Activated CD8-positive, alpha-beta memory T cell treated with anti-CD3 and anti-CD28 coated beads, Interleukin-2, amount 50 U/mL, for 48 hours (primary cell): ENCODE results near the gene PTPN21.
A peak's percentile ranks its signal among the peaks of the same experiment; 100 is the strongest.

Experiments
- DNase-seq: peaks from one replicate; pipeline ENCODE4 v3.0.0-alpha.2; 2020

Gene PTPN21

DNA sequence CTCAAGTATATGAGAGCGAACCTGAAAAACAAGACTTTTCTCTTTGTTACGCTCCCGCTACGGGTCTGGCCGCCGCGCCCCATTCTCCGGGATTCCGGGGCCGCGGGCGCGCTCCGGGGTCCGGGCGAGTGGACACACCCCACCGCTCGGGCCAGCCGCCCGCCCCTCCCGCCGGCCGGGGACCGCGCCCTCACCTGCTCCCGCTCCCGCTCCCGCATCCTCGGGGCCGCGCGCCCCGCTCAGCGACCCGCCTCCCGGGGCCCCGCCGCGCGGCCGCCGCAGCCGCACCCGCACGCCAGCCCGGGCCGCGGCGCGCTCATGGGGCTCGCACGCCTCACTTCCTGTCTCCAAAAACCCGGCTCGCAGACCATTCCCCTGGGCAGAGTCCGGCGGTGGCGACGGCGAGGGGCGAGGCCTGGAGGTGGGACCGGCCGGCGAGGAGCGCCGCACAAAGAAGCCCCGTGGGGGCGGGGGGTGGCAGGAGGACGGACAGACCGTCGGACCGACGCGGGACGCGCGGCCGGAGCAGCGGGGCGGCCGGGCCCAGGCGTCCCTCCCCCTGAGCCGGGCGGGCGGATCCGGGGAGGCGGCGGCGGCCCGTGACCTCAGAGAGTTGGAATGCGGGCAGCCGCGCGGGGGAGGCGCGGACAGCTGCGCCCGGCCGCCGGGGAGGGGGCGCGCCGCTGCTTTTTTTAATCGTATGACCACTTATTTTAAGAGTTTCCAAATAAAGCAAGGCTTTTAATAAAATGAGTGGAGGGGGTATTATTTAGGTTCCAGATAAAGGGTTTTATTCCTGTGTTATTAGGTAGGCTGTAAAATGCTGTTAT, at the start of gene PTPN21:
PTPN21 (minus strand) TSS at position 551 of the 830 bp plus-strand sequence. CDS start 4,590 bp downstream, outside the sequence.
- peak; percentile 57 for DNase-seq

DNA sequence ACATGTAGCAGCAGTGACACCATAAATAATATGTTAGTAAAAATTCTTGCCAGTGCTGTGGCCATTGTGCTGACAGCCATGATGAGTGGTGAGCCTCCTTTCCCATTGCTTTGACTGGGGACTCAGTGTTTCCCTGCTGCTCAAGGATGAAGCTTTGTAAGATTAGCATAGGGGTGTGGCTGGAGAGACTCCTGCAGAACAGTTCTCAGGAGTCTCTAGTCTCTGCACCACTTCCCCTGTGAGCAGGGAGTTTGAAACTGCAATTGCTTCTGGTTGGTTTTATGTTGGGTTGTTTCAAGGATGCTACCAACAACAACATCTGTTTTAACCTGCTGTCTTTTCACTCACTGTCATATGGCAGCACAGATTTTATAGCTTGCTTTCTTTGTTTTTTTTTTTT, 49.4 kb upstream of the PTPN21 start:
- DNase-seq = no peak

DNA sequence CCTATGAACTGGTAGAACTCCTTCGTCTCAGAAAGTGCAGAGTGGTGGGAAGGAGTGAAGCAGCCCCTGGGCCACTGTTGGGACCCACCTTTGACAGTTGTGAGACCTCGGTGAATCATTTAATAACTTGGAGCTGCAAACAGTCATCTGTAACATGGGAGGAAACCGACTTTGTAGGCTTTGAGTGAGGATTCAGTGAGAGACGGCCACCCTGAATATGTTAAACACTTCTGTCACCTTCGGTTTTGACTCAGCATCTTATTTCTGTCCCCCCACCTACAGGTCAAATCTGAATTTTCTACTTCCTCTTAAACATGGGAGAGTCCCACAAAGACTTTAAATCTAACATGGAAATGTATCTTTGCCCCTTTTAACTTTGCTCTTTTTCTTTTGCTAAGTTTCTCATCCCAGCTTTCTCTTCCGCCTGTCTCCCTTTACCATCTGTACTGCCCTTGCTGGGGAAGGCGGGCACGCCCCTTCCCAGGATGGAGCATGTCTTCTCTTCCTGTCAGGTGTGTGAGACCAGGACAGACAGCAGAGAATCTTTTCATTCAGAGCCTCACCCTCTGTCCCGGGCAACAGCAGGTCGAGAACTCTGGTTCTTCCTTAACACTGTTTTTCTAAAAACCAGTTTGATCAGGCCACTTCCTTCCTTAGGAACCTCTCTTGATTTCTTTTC, 45.1 kb upstream of the PTPN21 start:
- DNase-seq = peak; percentile 58

DNA sequence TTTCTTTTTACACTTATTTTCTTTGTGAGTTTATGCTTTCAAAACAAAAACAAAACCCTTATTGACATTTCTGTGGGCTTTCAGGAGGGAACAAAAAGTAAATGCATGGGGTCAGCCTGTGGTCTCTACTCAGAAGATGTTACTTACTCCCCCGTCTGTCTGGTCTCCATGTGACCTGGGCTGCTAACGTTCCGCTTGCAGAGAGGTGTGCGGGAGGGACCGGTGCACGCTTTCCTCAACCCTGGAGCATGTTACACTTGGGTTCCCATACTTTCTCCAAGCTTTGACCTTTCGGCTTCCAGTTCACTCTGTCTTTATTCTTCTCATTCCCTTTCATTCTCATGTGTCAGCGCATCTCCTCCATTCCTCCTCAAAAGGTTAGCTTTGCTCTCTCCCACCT, 44.5 kb upstream of the PTPN21 start:
- DNase-seq = no peak

DNA sequence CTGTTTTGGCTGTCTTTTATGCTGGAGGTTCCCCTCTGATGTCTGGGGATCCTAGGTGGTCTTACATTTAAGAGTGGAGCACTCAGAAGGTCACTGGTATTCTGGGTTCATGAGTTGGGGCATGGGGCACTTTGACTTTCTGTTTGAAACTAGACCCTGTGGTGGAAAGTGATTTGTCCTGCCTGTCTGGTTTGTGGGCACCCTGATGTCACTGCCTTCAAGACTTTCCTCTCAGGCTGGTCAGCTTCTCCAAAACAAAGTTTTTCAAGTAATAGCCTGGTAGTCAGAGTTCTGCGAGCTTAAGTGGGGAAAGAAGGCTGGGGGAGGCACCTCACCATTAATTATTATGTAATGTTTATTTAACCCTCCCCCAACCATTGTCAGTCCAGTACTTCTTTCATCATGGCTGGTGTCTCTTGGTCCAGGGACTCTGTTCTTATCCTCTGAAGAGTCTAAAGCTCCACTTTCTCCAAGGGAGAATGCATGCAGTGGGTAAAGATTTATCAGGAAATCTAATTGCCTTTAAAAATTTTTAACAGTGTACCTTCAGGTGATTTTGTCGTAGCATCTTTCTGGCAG, 43.4 kb upstream of the PTPN21 start:
- DNase-seq = no peak

DNA sequence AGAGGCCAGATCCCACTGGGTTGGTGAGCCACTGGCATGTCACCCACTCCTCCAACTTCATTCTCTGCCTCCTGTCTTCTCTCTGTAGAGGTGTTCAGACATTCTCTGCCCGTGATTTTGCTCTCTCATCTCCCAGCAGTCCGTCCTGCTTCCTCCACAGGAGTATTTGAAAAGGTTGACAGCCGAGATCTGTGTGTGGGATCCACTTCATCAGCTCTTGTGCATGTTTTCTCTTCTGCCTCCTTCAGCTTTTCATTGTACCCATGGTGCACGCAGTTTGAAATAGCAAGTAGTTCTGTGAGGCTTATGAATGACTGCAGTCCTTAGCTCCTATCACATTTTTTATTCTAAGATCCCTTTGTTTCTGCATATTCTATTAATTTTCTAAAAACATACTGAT, 42.8 kb upstream of the PTPN21 start:
- DNase-seq = no peak

DNA sequence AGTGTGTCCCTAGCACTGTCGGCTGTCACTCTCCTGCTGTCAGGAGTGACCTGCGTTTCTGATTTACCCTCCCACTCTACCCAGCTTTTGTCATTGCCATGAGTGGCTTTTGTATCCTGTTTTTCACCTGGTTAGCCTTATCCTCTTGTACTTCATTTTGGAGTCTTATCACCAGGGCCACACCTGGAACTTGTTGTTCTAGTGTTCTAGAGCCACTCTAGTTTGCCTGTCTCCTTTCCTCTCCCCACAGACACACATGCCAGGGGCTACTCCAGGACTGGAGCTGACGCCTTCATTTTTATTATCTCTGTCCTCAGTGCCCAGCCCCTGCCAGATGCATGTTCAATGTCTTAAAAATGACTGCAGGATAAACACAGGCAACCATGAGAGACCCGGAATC, 42.2 kb upstream of the PTPN21 start:
- no peak for DNase-seq

DNA sequence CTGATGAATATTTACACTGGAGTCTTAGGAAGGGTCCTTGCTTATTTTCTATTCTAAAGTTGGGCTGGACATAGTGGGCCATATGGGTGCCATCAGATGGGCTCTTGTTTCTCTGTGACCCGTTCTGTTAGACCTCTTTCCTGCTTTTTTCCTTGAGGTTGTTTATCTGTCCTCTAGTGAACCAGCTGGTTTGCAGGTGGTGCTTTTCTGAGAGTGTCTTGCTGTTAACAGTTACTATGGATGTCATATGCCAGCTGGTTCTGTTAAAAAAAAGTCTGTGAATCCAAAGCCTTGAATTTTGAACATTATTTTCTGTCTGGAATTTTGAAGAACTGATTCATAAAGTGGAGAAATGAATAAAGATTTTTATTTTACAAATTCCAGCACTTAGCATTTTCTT, 37.2 kb upstream of the PTPN21 start:
- DNase-seq = no peak

DNA sequence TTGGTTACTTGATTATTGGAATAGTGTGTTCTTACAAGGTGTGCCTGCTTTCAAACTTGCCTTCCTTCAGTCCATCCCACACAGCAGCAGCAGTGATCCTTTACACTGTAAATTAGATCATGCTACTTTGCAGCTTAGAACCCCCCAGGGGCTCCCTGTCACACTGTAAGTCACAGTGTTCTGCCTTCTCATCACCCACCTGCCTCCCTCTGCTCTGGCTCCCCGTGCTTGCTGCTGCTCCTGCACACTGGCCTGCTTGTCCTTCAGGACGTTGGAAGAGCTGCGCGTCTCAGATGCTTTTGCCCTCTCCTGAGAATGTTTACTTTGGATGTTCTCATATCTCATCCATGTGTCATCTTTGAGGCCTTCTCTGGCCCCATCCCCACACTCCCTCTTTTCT, 35.4 kb upstream of the PTPN21 start:
- DNase-seq = no peak

DNA sequence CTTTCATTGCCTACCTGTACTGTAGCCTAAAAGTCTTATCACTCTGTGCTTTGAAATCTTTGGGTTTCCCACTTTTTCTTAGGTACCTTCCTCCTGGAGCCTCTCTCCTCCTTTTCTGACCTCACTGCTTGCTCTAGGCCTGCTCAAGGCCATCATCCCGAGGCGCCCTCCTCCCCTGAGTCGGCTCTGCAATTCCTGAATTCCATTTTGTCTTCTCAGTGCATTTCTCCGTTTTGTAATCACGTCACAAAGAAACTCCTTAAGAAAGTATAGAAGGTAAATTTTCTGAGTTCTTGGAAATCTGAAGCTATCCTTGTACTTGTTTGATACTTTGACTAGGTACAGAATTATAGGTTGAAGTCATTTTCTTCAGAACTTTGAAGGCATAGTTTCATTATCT, 33.3 kb upstream of the PTPN21 start:
- no peak for DNase-seq

DNA sequence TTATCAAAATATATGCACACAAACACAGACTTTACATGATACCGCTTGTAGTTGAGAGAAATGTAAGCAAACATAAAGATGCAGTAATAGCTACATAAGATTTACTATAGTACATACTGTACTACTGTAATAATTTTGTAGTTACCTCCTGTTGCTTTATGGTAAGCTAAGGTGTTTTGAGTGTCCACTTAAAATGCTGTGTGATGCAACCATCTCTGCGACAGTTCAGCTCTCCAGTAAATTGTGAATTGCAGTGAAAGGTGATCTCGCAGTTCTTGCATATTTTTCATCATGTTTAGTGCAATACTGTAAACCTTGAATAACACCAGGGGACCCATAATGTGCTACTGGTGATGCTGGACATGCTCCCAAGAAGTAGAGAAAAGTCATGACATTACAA, 29.6 kb upstream of the PTPN21 start:
- no peak for DNase-seq

DNA sequence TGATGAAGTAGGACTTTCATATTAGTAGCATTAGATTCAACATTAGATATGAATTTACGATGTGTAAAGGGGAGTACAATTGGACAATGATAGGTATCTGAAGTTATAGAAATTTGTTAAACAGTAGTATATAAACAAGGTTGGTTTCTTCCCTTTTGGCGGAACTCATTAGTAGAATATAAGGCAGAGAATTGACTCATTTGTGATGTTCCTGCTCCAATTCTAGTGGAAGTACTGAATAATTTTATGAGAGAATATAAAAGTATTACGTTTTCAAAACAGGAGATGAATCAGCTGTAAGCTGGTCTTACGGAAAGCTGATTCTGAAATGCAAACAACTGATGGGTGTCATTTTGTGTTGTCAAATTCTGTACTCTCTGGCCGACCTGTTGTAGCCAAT, 21.4 kb upstream of the PTPN21 start:
- DNase-seq = no peak

DNA sequence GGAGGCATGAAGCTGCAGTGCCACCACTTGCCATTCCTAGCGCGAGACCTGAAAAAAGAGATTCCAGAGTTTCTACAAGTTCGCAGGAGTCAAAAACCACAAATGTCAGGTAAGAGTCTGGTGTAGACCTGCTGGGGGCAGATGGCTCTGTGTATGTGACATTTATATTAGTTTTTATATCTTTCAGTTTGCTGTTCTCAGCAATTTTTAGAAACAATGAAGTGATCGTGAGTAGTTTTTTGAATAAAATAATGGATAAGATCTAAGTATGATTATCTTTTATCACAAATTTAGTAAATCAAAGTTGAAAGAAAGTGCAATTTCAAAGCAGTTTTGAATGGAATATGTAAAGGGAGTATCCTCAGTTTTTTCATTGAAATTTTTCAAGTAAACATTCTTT, 17.3 kb upstream of the PTPN21 start:
- DNase-seq = no peak

DNA sequence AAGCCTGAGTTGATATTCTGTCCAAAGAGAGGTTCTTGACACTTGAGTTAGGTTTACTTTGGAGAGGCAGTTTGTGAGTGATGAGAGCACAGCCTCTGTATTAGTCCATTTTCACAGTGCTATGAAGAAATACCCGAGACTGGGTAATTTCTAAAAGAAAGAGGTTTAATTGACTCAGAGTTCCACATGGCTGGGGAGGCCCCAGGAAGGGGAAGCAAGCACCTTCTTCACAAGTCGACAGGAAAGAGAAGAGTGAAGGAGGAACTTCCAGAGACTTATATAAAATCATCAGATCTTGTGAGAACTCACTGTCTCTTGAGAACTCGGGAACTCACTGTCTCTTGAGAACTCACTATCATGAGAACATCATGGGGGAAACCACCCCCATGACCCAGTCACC, 13.4 kb upstream of the PTPN21 start:
- no peak for DNase-seq

DNA sequence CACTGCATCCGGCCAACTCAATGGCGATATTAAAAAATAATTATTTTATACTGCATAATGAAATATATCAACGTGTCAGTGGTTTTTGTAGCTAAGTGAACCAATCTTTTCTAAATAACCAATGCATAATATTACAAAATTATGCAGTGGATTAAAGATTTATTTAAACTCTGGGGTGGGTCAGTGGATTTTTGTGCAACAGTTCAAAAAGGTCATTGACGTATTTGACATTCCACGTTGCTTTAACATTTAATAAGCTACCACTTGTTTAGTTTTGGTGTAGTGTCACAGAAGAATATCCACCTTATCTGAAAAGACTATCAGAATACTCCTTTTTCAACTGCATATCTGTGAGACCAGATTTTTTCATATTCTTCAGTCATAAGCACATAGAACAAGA, 10.6 kb upstream of the PTPN21 start:
- DNase-seq = no peak

DNA sequence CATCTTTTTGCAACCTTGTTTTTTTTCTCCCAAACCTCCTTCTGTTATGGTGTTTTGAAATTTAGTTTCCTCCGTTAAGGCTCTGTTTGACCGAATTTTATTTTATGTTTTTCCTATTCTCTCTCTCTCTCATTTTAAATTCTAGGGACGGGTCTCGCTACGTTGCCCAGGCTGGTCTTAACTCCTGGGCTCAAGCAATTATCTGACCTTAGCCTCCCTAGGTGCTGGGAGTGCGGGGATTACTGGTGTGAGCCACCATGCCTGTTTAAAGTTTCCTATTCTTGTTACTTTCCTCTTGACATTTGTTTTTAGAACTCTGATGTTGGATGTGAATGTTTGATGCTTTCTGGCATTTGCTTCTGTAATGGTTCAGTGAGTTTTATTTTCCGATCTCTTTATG, 9.0 kb upstream of the PTPN21 start:
- no peak for DNase-seq

DNA sequence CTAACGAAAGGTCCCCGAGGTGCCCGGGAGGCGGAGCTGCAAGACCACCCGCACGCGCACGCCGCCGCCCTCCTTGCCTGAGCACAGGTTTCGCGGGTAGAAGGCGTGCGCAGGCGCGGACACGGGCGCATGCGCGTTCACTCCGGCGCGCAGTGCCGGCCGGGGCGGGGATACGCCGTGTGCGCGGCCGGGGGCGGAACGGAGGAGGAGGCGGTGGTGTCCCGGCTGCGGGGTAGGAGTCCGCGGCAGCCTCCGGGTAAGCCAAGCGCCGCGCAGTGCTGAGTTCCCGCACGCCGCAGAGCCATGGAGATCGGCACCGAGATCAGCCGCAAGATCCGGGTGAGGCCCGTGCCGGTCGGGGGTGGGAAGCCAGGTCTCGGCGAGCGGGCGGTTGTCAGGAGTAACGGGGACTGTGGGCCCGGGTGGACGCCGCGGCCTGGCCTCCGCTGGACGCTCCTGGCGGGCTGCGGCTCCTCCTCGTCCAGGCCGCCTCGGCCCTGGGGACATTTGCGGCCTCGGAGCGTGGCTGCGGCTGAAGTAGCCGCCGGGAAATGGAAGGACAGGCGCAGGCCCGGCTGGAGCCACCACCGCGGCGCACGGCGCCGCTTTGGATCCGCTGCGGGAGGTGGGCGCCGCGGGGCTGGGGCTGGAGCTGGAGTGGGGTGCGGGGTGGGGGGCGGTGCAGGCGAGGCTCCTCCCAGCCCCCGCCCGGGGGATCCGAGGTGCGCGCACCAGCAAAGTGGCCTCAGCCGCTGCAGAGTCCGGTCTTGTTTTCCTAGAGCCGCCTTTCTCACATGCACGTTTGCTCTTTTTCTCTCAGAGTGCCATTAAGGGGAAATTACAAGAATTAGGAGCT, 8.3 kb upstream of the PTPN21 start, which contains the start of gene ZC3H14:
ZC3H14 (plus strand) TSS at position 207 of the 856 bp plus-strand sequence; CDS start at position 304, 97 bp downstream.
- peak; percentile 94 for DNase-seq

DNA sequence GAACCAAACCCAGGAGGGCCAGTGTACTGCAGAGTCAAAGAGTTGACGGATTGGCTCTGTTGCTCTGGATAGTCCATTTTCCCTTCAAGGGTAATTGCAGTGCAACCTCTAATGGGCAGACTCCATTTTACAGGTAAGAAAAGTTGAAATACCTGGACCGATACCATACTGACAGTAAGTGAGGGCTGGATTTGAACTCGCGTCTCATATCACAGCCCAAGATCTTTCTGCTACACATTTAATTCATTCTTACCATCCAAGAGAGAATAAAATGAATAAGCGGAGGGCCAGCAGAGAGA, 7.7 kb upstream of the PTPN21 start:
- DNase-seq = no peak

DNA sequence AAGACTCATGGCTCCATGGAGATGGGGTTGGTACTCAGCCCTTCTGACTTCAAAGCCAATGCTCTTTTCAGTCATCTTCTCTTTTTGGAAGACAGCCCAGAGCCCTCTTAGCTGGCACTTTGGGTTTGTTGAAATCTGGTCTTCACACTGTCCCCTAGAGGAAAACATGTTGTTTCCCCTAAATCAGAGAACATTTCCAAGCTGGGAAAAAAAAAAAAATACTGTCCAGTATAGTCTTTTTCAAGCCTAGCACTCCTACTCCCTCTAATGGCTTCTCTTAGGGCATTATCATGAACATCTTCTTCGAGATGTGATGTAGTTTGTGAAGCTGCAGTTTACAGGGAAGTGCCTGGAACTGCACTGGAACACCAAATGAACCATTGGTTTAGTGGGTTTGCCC, 5.0 kb upstream of the PTPN21 start:
- DNase-seq = no peak

DNA sequence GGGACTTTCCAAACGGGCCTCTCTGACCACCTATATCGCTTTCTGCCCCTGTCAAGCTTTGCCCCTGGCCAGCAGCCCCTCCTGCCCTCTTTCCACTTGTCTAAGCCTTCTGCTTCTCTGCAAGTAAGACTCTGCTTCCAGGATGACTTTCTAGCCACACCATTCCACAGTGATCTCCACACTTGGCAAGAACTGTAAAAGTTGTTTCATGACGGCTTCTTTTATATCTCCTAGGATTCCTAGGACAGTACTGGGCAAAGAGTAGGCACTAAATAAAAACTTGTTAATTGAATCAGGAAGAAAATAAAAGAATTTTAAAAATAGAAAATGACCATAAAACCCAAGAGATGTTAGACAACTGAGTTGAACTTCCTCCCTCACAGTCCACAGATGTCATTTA, 1.8 kb upstream of the PTPN21 start:
- no peak for DNase-seq

DNA sequence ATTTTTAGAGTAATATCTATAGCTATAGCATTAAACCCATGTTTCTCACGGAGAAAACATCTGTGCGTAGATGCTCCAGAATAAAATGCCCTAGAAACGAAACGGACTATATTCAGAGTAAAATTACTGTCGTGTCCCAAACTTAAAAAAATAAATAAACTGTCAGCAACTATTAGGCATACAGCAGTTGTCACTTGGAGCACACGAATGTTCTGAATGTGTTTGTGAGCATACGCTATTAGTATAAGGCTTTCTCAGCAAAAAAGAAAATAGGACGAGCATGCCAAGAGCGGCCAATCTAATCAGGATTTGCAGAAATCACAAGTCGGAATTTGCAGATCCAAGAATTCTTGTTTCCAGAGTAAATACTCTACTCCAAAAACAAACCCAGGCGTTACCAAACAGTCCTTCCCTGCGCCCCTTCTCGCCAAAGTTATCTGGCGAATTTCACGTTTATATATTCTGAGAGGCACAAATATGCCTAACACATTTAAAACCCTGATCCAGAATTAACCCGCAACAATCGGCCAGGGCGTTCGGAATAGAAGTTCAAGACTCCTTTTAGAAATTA, 836 bp downstream of the PTPN21 start:
- no peak for DNase-seq

DNA sequence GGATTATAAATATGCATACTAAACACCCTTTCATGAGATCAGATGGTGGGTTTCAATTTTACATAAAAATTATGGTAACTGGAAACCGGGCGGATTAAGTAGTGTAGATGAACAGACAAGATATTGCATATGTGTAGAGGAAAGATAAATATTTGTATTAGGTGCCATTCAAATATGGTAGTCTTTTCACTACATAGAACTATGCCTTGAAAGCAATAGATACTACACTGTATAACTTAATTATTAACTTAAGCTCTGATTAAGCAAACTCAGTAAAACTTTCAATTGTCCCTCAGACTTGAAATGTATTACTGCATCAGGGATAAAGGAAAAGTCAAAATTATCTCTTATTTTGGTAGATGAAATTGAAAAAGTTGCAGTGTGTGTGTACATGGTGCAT, 1.9 kb downstream of the PTPN21 start:
- DNase-seq = no peak

DNA sequence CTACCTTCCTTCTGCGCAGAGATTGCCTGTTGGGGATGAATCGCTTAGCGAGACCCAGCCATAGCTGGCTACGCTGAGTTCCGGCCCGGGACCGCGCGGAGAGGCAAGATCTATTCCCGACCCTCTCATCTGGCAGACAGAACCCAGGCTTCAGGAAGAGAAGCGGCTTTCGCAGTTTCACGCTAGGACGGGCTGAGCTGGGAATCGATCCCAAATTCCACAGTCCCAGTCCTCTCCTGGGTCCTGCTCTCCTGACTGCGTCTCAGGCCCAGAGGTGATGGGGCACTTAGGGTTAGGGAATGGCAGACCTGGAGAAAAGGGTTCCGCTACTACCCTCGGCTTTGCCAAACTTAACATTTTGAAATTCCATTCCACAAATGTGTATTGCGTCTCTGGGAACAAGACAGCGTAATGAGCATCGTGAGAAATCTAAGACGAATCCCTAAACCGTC, 2.8 kb downstream of the PTPN21 start:
- DNase-seq = no peak
